IPS-15b (cell line): ENCODE data around the gene PRSS8.

Experiments used
- H3K27me3 ChIP-seq: one replicate; pipeline ENCODE4 v1.6.1; 2013; ENCODE audit warnings: low read length; ENCODE audit not compliant: control insufficient read depth, insufficient read depth
- H3K36me3 ChIP-seq: one replicate; pipeline ENCODE4 v1.6.1; 2013; ENCODE audit warnings: low read length; ENCODE audit not compliant: control insufficient read depth, insufficient read depth
- H3K4me1 ChIP-seq: one replicate; pipeline ENCODE4 v1.6.1; 2013; ENCODE audit warnings: mild to moderate bottlenecking, low read length; ENCODE audit not compliant: control insufficient read depth, insufficient read depth
- H3K4me3 ChIP-seq: one replicate; pipeline ENCODE4 v1.5.1; 2013; ENCODE audit warnings: low read depth, low read length
- H3K9ac ChIP-seq: one replicate; pipeline ENCODE4 v1.6.1; 2013; ENCODE audit warnings: low read depth, mild to moderate bottlenecking, low read length
- H3K9me3 ChIP-seq: one replicate; pipeline ENCODE4 v1.6.1; 2013; ENCODE audit warnings: mild to moderate bottlenecking, low read length; ENCODE audit not compliant: control insufficient read depth, insufficient read depth

Gene PRSS8

DNA sequence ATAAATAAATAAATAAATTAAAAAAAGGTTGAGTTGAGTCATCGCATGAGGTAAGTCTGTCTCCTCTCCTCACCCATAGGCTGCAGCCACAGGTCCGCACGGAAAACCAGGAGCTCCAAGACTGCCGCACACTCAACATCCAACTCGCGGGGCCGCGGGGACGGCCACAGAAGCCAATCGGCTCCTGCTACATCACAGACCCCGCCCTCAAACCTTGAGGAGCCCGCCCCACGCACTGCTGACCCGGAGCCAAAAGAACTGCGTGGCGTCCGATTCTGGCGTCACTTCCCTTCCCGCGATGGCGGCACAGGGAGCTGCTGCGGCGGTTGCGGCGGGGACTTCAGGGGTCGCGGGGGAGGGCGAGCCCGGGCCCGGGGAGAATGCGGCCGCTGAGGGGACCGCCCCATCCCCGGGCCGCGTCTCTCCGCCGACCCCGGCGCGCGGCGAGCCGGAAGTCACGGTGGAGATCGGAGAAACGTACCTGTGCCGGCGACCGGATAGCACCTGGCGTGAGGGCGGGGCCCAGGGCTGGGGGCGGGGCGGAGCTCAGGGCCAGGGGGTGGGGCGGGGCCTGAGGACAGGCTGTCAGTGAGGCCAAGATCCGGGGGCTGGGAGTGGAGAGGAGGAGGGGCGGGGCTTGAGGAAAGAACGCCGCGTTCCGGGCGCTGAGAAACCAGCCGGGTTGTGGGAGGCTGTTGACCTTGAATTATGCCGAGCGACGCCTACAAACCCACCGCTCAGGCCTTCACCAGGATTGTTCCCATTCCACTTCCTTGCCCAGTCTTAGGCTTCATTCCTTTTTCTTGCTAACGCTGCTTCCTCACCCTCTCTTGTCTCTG lies 17.9 kb downstream of the PRSS8 start, which contains the start of gene KAT8:
TSS of gene KAT8 (plus strand) at position 281 of the 839 bp plus-strand sequence. CDS start at position 299, 18 bp downstream.
- no peaks in the 10 kb centered on the region for H3K27me3 ChIP-seq
- peak within 1 kb of the TSS; percentile 67 for H3K9ac ChIP-seq
- H3K36me3 ChIP-seq = peaks cover 12% of the 10 kb centered on the region
- peak within 1 kb of the TSS; percentile 82 for H3K4me3 ChIP-seq
- no peaks in the 10 kb centered on the region for H3K4me1 ChIP-seq
- no peaks in the 10 kb centered on the region for H3K9me3 ChIP-seq

- H3K4me3 ChIP-seq = no peak overlapping the region
- no peaks in the 10 kb centered on the region for H3K4me1 ChIP-seq
- H3K27me3 ChIP-seq = no peaks in the 10 kb centered on the region
- H3K36me3 ChIP-seq = peaks cover 22% of the 10 kb centered on the region
- no peak overlapping the region for H3K9ac ChIP-seq
- H3K9me3 ChIP-seq = no peaks in the 10 kb centered on the region
Observed at GRCh38 chr16:31114468-31114867, 21.1 kb downstream of the PRSS8 start.

DNA sequence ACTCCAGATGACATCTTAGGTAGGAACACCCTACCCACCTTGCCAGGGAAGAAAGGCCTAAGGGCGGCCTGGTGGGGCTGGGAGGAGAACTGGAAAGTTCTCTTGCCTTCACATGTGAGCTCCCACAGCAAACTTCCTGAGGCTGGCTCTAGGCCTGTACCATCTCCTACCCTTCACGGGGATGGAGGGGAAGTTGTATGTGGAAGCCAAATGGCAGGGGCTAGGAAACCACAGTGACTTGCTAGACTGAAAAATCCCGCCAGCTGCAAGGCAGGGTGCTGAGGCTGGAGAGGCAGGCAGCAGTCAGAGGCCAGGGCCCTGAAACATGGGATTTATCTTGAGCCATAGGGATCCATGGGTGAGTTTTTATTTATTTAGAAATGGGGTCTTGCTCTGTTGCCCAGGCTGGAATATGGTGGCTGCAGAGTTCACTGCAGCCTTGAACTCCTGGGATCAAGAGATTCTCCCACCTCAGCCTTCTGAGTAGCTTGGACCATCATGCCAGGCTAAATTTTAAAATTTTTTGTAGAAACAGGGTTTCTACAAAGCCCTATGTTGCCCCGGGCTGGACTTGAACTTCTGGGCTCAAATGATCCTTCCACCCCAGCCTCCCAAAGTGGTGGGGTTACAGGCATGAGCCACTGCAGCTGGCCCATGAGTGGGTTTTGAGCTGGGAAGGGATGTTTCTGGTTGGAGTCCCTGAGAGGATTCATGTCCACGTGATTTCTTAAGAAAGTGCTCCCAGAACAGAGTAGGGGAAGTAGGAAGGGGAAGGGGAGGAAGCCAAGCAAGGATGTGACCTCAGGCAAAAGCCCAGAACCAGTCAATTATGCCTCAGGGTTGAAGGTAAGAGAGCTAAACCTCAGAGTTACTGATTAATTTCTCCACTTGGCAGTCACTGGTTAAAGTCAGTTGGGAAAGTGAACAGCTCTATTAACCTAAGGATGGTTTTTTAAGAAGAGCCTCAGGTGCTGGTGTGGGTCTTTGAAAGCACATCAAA lies 22.1 kb downstream of the PRSS8 start:
- Histone ChIP-seq H3K27me3 (peaks cover 2% of the 10 kb centered on the region), H3K4me3 (no peak overlapping the region), H3K9ac (no peak overlapping the region), H3K9me3 (no peaks in the 10 kb centered on the region), H3K36me3 (peaks cover 24% of the 10 kb centered on the region), H3K4me1 (no peaks in the 10 kb centered on the region)

- Histone ChIP-seq H3K9ac (no peak overlapping the region), H3K4me1 (no peaks in the 10 kb centered on the region), H3K9me3 (no peaks in the 10 kb centered on the region), H3K4me3 (no peak overlapping the region), H3K27me3 (peaks cover 2% of the 10 kb centered on the region), H3K36me3 (peaks cover 24% of the 10 kb centered on the region)
Observed at GRCh38 chr16:31112711-31113110, 22.8 kb downstream of the PRSS8 start.

DNA sequence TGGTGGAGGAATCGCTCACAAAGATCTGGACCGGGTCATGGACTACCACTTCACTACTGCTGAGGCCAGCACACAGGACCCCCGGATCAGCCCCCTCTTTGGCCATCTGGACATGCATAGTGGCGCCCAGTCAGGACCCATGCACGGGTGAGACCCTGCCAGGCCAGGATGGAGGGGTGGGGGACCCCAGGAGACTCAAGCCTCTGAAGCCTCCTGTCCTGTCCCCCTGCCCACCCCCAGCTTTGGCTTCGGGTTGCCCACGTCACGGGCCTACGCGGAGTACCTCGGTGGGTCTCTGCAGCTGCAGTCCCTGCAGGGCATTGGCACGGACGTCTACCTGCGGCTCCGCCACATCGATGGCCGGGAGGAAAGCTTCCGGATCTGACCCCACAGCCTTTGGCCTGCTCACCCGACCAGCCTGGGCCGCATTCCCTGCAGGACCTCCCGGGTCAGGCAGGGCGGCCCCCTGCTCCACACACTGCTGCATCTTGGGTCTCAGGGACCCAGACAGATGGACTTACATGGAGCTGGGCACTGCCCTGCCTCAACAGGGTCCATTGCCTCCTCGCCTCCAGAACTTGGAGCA lies 23.6 kb downstream of the PRSS8 start:
- H3K36me3 ChIP-seq = peaks cover 24% of the 10 kb centered on the region
- peaks cover 2% of the 10 kb centered on the region for H3K27me3 ChIP-seq
- H3K9me3 ChIP-seq = no peaks in the 10 kb centered on the region
- H3K4me1 ChIP-seq = no peaks in the 10 kb centered on the region
- no peak overlapping the region for H3K4me3 ChIP-seq
- H3K9ac ChIP-seq = no peak overlapping the region

DNA sequence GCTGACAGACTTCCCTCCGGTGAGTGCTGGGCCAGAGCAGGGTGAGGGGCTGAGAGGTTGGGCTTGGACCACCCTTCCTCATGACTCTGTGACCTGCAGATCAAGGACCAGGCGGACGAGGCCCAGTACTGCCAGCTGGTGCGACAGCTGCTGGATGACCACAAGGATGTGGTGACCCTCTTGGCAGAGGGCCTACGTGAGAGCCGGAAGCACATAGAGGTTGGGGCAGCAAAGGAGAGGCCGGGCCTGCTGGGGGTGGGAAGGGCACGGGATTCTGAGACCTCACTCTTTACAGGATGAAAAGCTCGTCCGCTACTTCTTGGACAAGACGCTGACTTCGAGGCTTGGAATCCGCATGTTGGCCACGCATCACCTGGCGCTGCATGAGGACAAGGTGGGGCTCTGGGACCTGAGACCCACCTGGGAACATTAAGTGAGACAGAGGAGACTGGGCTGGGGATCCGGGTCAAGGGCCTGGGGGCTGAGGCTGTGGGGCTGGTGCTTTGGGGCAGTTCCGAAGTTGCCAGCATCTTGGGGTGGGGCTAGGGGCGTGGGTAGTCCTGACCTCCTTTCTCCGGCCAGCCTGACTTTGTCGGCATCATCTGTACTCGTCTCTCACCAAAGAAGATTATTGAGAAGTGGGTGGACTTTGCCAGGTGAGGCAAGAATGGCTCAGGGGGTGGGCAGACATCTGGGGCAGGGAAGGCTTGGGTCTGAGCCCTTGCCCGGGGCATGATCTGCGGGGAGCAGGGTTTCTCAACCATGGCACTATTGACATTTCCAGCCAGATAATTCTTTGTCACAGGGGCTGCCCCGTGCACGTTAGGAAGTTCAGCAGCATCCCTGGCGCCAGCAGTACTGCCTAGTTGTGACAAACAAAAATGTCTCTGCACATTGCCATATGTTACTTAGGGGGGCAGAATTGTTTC lies 25.2 kb downstream of the PRSS8 start:
- no peak overlapping the region for H3K4me3 ChIP-seq
- peaks cover 2% of the 10 kb centered on the region for H3K27me3 ChIP-seq
- no peaks in the 10 kb centered on the region for H3K4me1 ChIP-seq
- H3K36me3 ChIP-seq = peaks cover 24% of the 10 kb centered on the region
- H3K9me3 ChIP-seq = no peaks in the 10 kb centered on the region
- H3K9ac ChIP-seq = no peak overlapping the region

- H3K9ac ChIP-seq = no peak overlapping the region
- peak overlapping the region; percentile 73 for H3K4me3 ChIP-seq
- H3K9me3 ChIP-seq = no peaks in the 10 kb centered on the region
- peaks cover 2% of the 10 kb centered on the region for H3K27me3 ChIP-seq
- peaks cover 24% of the 10 kb centered on the region for H3K36me3 ChIP-seq
- no peaks in the 10 kb centered on the region for H3K4me1 ChIP-seq
Observed at GRCh38 chr16:31109622-31110021, 25.9 kb downstream of the PRSS8 start.

DNA sequence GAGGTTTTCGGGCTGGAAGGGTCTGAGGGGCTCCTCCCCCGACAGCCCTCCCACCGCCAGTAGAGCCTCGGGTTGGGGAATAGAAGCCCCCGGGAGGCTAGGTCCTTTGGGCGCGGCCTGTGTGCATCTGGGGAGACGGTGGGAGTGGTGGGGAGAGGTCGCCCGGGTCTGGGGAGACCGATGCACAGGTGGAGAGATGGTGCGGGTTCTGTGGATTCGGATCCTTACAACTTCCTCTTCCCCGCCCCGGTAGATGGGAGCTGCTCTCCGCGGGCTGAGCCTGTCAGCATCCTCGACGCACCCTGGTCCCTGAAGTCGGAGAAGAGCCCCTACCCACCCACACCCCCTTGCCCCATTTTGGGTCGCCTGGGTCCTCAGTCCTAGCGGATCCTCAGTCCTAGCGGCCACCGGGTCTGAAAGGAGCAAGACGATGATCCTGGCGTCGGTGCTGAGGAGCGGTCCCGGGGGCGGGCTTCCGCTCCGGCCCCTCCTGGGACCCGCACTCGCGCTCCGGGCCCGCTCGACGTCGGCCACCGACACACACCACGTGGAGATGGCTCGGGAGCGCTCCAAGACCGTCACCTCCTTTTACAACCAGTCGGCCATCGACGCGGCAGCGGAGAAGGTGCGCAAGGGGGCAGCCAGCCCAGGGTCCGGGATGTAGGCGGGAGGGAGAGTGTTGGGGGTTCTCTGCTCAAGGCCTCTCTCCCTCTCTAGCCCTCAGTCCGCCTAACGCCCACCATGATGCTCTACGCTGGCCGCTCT lies 26.6 kb downstream of the PRSS8 start:
- Histone ChIP-seq H3K9me3 (no peaks in the 10 kb centered on the region), H3K4me3 (peak overlapping the region; percentile 73), H3K4me1 (no peaks in the 10 kb centered on the region), H3K27me3 (peaks cover 2% of the 10 kb centered on the region), H3K36me3 (peaks cover 24% of the 10 kb centered on the region), H3K9ac (peak overlapping the region; percentile 24)

DNA sequence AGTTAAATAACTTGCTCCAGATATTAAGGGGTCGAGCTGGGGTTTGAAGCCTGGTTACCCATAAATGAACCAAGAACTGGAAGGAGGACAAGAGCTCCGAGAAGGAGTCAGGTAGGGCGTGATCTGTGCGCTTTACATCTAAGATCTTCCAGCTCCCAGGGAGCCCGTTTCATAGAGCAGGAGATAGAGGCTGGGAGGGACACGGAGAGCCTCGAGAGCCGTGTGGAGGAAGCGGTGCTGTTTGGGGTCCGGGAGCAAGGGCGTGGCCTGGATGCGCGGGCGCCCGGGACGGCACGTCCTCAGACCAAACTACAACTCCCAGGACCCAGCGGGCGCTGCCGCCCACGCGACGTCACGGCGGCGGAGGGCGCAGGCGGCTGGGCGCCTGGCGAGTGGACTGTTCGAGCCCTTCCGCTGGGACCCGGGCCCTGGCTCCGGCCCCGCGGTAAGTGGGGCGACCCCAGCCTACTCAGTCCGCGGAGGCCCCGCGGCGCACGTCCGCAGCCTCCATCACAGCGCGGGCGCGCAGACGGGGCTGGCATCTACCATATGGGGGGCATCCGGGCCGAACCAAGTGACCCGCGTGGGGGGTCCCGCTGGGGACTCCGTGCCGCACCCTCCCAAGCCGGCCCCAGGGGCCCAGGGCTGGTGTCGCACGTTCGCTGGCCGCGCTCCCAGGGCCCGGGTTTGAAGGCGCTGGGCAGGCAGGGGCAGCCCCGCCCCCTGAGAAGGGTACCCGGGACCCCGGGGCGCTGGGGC lies 27.3 kb downstream of the PRSS8 start, which contains the start of gene BCKDK:
TSS of gene BCKDK (plus strand) at position 352 of the 759 bp plus-strand sequence. CDS start 838 bp downstream, outside the sequence.
- Histone ChIP-seq H3K9me3 (no peaks in the 10 kb centered on the region), H3K4me1 (no peaks in the 10 kb centered on the region)

GRCh38 chr16:31107465-31107867 lies 28.1 kb downstream of the PRSS8 start:
- Histone ChIP-seq H3K9me3 (no peaks in the 10 kb centered on the region), H3K4me1 (no peaks in the 10 kb centered on the region), H3K9ac (no peak overlapping the region), H3K36me3 (peaks cover 24% of the 10 kb centered on the region), H3K27me3 (peaks cover 2% of the 10 kb centered on the region), H3K4me3 (peak overlapping the region; percentile 73)

More for the DNA sequence above, 27.3 kb downstream of the PRSS8 start, which contains the start of gene BCKDK:
- Histone ChIP-seq H3K36me3 (peaks cover 24% of the 10 kb centered on the region), H3K4me3 (peak within 1 kb of the TSS; percentile 73), H3K9ac (peak within 1 kb of the TSS; percentile 24), H3K27me3 (peaks cover 2% of the 10 kb centered on the region)
